Measurements from ENCODE around the gene ANKRD12.
A peak's percentile ranks its signal among the peaks of the same experiment; 100 is the strongest.
"Not testable (repeated sequence)": the region's sequence is repeated elsewhere in the genome, so short reads cannot be mapped to it uniquely, and the experiment has no call there.

ANKRD12 gene

GRCh38 chr18:9244376-9244775 is 107.8 kb downstream of the ANKRD12 start:
- DNase-seq (no peak), ATAC-seq (no peak)
- Mint-ChIP-seq H3K9me3 (no peaks in the 10 kb centered on the region), H3K4me1 (peaks cover 12% of the 10 kb centered on the region), H3K27me3 (no peaks in the 10 kb centered on the region), H3K4me3 (no peak overlapping the region), H3K27ac (peak overlapping the region in 1 of 2 donors; percentile 35)

DNA sequence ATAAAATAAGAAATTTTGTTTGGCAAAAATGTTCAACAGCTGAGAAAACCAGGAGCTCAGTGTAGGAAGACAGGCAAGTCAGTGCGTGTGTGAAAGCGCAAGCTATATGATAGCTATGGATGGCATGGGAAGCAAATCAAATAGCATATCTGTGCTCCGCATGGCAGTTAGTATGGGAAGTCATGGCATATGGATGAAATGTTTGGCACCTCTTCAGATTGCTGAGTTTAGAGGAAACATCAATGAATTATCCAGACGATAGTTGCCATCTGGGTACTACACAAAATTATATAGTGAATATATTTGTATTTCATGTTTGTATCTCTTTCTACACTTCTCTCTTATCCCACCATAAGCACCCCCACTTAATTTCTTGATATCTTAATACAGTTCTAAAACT is 112.1 kb downstream of the ANKRD12 start:
- H3K27me3 Mint-ChIP-seq: no peaks in the 10 kb centered on the region
- ATAC-seq (no peak), DNase-seq (no peak)
- no peaks in the 10 kb centered on the region for H3K9me3 Mint-ChIP-seq
- H3K4me1 Mint-ChIP-seq: peaks cover 5% of the 10 kb centered on the region
- no peak overlapping the region for H3K27ac Mint-ChIP-seq
- no peak overlapping the region for H3K4me3 Mint-ChIP-seq

DNA sequence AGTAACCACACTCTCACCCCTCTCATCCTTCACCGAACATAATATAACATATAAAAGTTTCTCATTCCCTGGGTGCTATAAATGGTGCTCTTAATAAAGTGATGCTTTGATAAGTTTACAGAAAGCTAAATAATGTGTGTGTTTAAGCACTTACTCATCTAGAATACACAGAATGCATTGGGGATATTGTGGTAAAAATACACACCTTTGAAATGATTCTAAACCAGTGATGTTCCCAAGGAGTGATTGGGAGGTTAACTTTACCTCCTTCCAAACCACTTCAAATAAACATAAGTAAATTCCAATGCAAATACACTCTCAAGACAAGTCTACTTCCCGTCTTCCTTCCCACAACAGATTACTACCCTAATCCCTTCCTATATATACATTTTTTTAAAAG is 112.7 kb downstream of the ANKRD12 start:
- Mint-ChIP-seq H3K4me3 (no peak overlapping the region), H3K9me3 (peaks cover 0 to 1% of the 10 kb centered on the region in 2 donors), H3K4me1 (no peaks in the 10 kb centered on the region), H3K27me3 (no peaks in the 10 kb centered on the region), H3K27ac (no peak overlapping the region)
- ATAC-seq: no peak
- no peak for DNase-seq

- H3K9me3 Mint-ChIP-seq: peaks cover 19 to 24% of the 10 kb centered on the region in 2 donors
- no peak overlapping the region for H3K27ac Mint-ChIP-seq
- H3K4me1 Mint-ChIP-seq: no peaks in the 10 kb centered on the region
- DNase-seq (no peak), ATAC-seq (no peak)
- H3K4me3 Mint-ChIP-seq: no peak overlapping the region
- no peaks in the 10 kb centered on the region for H3K27me3 Mint-ChIP-seq
Observed at GRCh38 chr18:9259173-9259572, 122.6 kb downstream of the ANKRD12 start.

- ATAC-seq: no peak
- Mint-ChIP-seq H3K9me3 (peaks cover 10 to 12% of the 10 kb centered on the region in 2 donors), H3K4me3 (no peak overlapping the region), H3K4me1 (no peaks in the 10 kb centered on the region), H3K27me3 (no peaks in the 10 kb centered on the region), H3K27ac (peak overlapping the region in 1 of 2 donors; percentile 83)
- DNase-seq: no peak
Observed at GRCh38 chr18:9260388-9261380, 124.1 kb downstream of the ANKRD12 start.

DNA sequence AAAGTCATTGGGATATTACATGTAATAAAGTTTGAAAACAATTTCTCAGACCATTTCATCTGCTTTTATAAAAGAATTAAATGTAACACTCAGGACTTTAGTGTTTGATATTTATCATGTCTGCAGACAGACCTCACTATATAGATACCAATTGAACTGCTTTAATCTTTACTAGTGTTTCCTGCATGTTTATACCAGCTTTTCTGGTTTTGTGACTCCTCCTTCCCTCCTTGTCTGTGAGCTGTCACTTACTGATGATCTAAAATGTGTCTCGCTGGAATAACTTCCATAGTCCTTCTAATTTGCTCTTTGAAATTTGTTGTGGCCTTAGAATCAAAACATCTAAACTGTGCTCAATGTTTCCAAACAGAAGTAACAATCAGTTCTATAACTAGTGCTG is 126.7 kb downstream of the ANKRD12 start:
- Mint-ChIP-seq H3K4me3 (no peak overlapping the region), H3K27me3 (no peaks in the 10 kb centered on the region), H3K9me3 (peaks cover 10% of the 10 kb centered on the region in 2 donors), H3K27ac (peak overlapping the region in 1 of 2 donors; percentile 69), H3K4me1 (no peaks in the 10 kb centered on the region)
- ATAC-seq (no peak), DNase-seq (no peak)

GRCh38 chr18:9264797-9265196 is 128.2 kb downstream of the ANKRD12 start:
- not testable (repeated sequence) for H3K4me3 Mint-ChIP-seq, H3K4me1 Mint-ChIP-seq, DNase-seq, ATAC-seq, H3K27me3 Mint-ChIP-seq
- H3K9me3 Mint-ChIP-seq: peaks cover 10% of the 10 kb centered on the region in 2 donors
- peak overlapping the region in 1 of 2 donors; percentile 61 for H3K27ac Mint-ChIP-seq

GRCh38 chr18:9273221-9273620 is 136.6 kb downstream of the ANKRD12 start:
- ATAC-seq: no peak
- no peak overlapping the region for H3K4me3 Mint-ChIP-seq
- H3K4me1 Mint-ChIP-seq: no peaks in the 10 kb centered on the region
- H3K27me3 Mint-ChIP-seq: no peaks in the 10 kb centered on the region
- H3K9me3 Mint-ChIP-seq: no peaks in the 10 kb centered on the region
- no peak for DNase-seq
- H3K27ac Mint-ChIP-seq: no peak overlapping the region

DNA sequence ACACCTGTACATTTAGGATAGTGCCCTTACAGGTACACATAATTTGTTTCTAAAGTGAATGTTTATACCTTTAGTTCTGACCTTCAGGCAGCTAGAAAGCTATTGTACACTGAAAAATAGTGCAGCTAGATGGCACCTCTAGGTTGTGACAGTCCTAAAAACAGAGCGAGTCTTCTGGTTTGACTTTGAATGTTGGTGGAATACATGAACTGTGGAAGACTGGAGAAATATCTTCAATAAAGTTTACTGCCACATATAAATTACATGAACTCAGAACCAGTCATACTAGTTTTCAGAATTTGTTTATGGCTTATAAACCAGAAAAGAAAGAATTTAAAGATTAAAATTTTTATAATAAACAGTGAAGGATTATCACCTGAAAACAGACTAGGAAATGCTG is 139.3 kb downstream of the ANKRD12 start:
- ATAC-seq (no peak), DNase-seq (no peak)
- Mint-ChIP-seq H3K4me1 (no peaks in the 10 kb centered on the region), H3K9me3 (no peaks in the 10 kb centered on the region), H3K27me3 (no peaks in the 10 kb centered on the region), H3K4me3 (no peak overlapping the region), H3K27ac (no peak overlapping the region)

GRCh38 chr18:9278028-9278427 is 141.4 kb downstream of the ANKRD12 start:
- H3K9me3 Mint-ChIP-seq: no peaks in the 10 kb centered on the region
- ATAC-seq: no peak
- no peak for DNase-seq
- no peak overlapping the region for H3K4me3 Mint-ChIP-seq
- H3K4me1 Mint-ChIP-seq: no peaks in the 10 kb centered on the region
- H3K27ac Mint-ChIP-seq: peak overlapping the region in 1 of 2 donors; percentile 30
- H3K27me3 Mint-ChIP-seq: no peaks in the 10 kb centered on the region

GRCh38 chr18:9280849-9281248 is 144.3 kb downstream of the ANKRD12 start:
- Mint-ChIP-seq H3K4me3 (no peak overlapping the region), H3K9me3 (no peaks in the 10 kb centered on the region), H3K27me3 (no peaks in the 10 kb centered on the region), H3K4me1 (no peaks in the 10 kb centered on the region), H3K27ac (no peak overlapping the region)
- DNase-seq: no peak
- no peak for ATAC-seq

GRCh38 chr18:9281780-9282179 is 145.2 kb downstream of the ANKRD12 start:
- Mint-ChIP-seq H3K27me3 (no peaks in the 10 kb centered on the region), H3K9me3 (no peaks in the 10 kb centered on the region), H3K27ac (no peak overlapping the region), H3K4me1 (no peaks in the 10 kb centered on the region), H3K4me3 (no peak overlapping the region)
- ATAC-seq (no peak), DNase-seq (no peak)

DNA sequence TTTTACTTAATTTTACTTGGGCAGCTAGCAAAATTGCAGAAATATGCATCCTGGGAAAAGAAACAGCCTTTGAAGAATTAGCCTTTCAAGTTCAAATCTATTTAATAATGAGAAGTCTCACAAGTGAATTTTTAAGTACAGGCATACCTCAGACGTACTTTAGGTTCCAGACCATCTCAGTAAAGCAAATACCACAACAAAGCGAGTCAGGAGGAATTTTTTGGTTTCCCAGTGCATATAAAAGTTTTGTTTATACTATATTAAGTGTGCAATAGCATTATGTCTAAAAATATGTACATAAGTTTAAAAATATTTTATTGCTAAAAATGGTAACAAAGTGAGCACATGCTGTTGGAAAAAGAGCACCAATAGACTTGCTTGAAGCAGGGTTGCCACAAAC is 147.2 kb downstream of the ANKRD12 start:
- Mint-ChIP-seq H3K4me3 (no peak overlapping the region), H3K27me3 (no peaks in the 10 kb centered on the region), H3K9me3 (no peaks in the 10 kb centered on the region), H3K27ac (no peak overlapping the region), H3K4me1 (no peaks in the 10 kb centered on the region)
- DNase-seq: no peak
- no peak for ATAC-seq

GRCh38 chr18:9285604-9286003 is 149.0 kb downstream of the ANKRD12 start:
- H3K4me3 Mint-ChIP-seq: no peak overlapping the region
- ATAC-seq (no peak), DNase-seq (no peak)
- no peaks in the 10 kb centered on the region for H3K9me3 Mint-ChIP-seq
- H3K27ac Mint-ChIP-seq: no peak overlapping the region
- no peaks in the 10 kb centered on the region for H3K4me1 Mint-ChIP-seq
- H3K27me3 Mint-ChIP-seq: no peaks in the 10 kb centered on the region

- ATAC-seq (no peak), DNase-seq (no peak)
- H3K4me1 Mint-ChIP-seq: no peaks in the 10 kb centered on the region
- H3K27ac Mint-ChIP-seq: no peak overlapping the region
- H3K4me3 Mint-ChIP-seq: no peak overlapping the region
- no peaks in the 10 kb centered on the region for H3K27me3 Mint-ChIP-seq
- peaks cover 0 to 7% of the 10 kb centered on the region in 2 donors for H3K9me3 Mint-ChIP-seq
Observed at GRCh38 chr18:9287036-9287435, 150.5 kb downstream of the ANKRD12 start.

- Mint-ChIP-seq H3K27ac (peak overlapping the region in 1 of 2 donors; percentile 12), H3K9me3 (peaks cover 12 to 24% of the 10 kb centered on the region in 2 donors), H3K4me1 (no peaks in the 10 kb centered on the region), H3K27me3 (no peaks in the 10 kb centered on the region), H3K4me3 (no peak overlapping the region)
- DNase-seq: no peak
- no peak for ATAC-seq
Observed at GRCh38 chr18:9289698-9290097, 153.1 kb downstream of the ANKRD12 start.

Data from stimulated activated naive CD8-positive, alpha-beta T cell treated with anti-CD3 and anti-CD28 coated beads, Interleukin-15, amount 100 ng/mL, for 72 hours (primary cell).